Esophagus muscularis mucosa (tissue), 4 donors: Measurements from ENCODE around the gene PTX4. TPM values are rescaled to one million over a fixed set of nuclear protein-coding genes. Genes with fewer than 3 reads are reported as not detected.

Experiments used
- DNase-seq: peaks from one replicate; pipeline ENCODE4 v3.0.0-alpha.2; 2017; ENCODE audit errors: extremely low spot score
- H3K27ac ChIP-seq, 4 donors: fragments of 200-600 bp; sonication (generic); replicated peaks in 1 of 4; 1 replicate in 3 of 4; 2 replicates in 1 of 4; pipeline ENCODE4 v1.5.1; 2016 to 2019; ENCODE audit warnings: mild to moderate bottlenecking in 1 of 4
- H3K27me3 ChIP-seq, 4 donors: fragments of 200-600 bp; sonication (generic); one replicate each; pipeline versions ENCODE4 v1.5.1 to v1.6.0; 2016 to 2019
- H3K36me3 ChIP-seq, 4 donors: fragments of 200-600 bp; sonication (generic); one replicate each; pipeline ENCODE4 v1.5.1; 2016 to 2019
- H3K4me1 ChIP-seq, 4 donors: fragments of 200-600 bp; sonication (generic); one replicate each; pipeline ENCODE4 v1.5.1; 2016 to 2019
- H3K4me3 ChIP-seq, 4 donors: fragments of 200-600 bp; sonication (generic); 1 replicate in 2 of 4; 2 replicates in 2 of 4; pipeline ENCODE4 v1.5.1; 2016 to 2019; ENCODE audit warnings: mild to moderate bottlenecking in 4 of 4, moderate library complexity in 1 of 4
- H3K9me3 ChIP-seq, 4 donors: fragments of 200-600 bp; sonication (generic); 1 replicate in 3 of 4; 2 replicates in 1 of 4; pipeline ENCODE4 v1.5.1; 2016 to 2019
- EP300 ChIP-seq: sonication (generic); formaldehyde crosslinking; IDR thresholded peaks from one replicate; pipeline ENCODE4 v1.6.1; 2017; ENCODE audit warnings: antibody characterized with exemption
- POLR2A ChIP-seq: fragments of 450-650 bp; IDR thresholded peaks from one replicate; pipeline ENCODE4 v1.6.1; 2017; ENCODE audit warnings: antibody characterized with exemption, moderate library complexity, mild to moderate bottlenecking, low read depth
- POLR2AphosphoS5 ChIP-seq, 2 donors: sonication (generic); formaldehyde crosslinking; IDR thresholded peaks; one replicate each; pipeline ENCODE4 v1.6.1; 2017; ENCODE audit warnings: antibody characterized with exemption in 2 of 2
- WGBS: methylation state at CpG from one replicate; pipeline ENCODE4 v1.1.5; 2018; 5-methylcytosine and 5-hydroxymethylcytosine counted together
- intact Hi-C: fragments of 100-400 bp; cut with DNase I; formaldehyde crosslinking; loops from one replicate; pipeline ENCODE4 v1.15.1; 2023
- total RNA-seq, 4 donors: library from RNA; depleted of rRNA; stranded (reverse); fragments of >200 nt; gene quantifications; one replicate each; pipeline versions ENCODE4 v1.1.0 to v1.2.1, GENCODE V29; 2016
- TF ChIP-seq, protein P1 (sequence below), 3 experiments: fragments of 200-600 bp in 2 of 3; fragments of 450-650 bp in 1 of 3; sonication (generic) in 2 of 3; IDR thresholded peaks; one replicate each; pipeline ENCODE4 v1.5.1; 2017 to 2019; ENCODE audit warnings: antibody characterized with exemption in 3 of 3, mild to moderate bottlenecking in 2 of 3, moderate library complexity in 1 of 3

PTX4 gene
- total RNA-seq, 4 donors from 2014 or later = 0.39 to 0.75 (median 0.66) TPM; not detected in 1

DNA sequence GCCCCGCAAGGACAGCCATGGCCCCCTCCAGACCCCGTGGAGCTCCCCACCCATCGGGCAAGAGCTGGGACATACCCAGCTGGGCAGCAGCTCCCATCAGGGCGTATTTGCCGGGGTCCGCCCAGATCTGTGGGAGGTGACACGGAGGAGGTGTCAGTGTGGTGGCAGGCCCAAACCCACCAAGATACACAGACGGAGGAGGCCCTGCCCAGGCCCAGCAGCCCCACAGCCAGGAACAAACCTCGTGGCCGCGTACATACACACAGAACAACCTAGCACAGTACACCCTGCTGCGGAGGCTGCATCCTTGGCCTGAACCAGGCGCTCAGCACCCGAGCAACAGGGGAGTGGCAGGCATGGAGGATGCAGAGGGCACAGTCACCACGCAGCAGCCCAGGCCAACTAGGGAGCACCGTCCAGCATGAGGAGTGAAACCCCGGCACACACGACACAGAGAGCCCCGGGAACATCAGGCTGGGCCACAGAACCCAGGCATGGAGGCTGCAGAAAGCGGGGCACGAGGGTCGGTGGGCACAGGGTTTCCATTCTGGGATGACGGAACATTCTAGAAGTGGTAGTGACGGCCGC is 39.4 kb downstream of the PTX4 start:
- no peak for DNase-seq
- H3K4me3 ChIP-seq = no peak overlapping the region
- H3K36me3 ChIP-seq = peaks cover 45 to 95% (median 92%) of the 10 kb centered on the region in 4 donors
- TF ChIP-seq POLR2AphosphoS5 (IDR thresholded peaks at IDR 0.05) (no peak), POLR2A (no peak), EP300 (no peak)
- TF ChIP-seq, protein P1, sequence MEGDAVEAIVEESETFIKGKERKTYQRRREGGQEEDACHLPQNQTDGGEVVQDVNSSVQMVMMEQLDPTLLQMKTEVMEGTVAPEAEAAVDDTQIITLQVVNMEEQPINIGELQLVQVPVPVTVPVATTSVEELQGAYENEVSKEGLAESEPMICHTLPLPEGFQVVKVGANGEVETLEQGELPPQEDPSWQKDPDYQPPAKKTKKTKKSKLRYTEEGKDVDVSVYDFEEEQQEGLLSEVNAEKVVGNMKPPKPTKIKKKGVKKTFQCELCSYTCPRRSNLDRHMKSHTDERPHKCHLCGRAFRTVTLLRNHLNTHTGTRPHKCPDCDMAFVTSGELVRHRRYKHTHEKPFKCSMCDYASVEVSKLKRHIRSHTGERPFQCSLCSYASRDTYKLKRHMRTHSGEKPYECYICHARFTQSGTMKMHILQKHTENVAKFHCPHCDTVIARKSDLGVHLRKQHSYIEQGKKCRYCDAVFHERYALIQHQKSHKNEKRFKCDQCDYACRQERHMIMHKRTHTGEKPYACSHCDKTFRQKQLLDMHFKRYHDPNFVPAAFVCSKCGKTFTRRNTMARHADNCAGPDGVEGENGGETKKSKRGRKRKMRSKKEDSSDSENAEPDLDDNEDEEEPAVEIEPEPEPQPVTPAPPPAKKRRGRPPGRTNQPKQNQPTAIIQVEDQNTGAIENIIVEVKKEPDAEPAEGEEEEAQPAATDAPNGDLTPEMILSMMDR (IDR thresholded peaks at IDR 0.05) = no peak
- WGBS = 86% methylated on average over 17 of the region's 25 CpGs
- no peaks in the 10 kb centered on the region for H3K4me1 ChIP-seq
- H3K27me3 ChIP-seq = no peaks in the 10 kb centered on the region
- intact Hi-C loops = no loop called here
- no peaks in the 10 kb centered on the region for H3K9me3 ChIP-seq
- no peak overlapping the region for H3K27ac ChIP-seq

- H3K27me3 ChIP-seq = no peaks in the 10 kb centered on the region
- intact Hi-C loops = no loop called here
- no peaks in the 10 kb centered on the region for H3K4me1 ChIP-seq
- H3K9me3 ChIP-seq = no peaks in the 10 kb centered on the region
- H3K36me3 ChIP-seq = peaks cover 38 to 89% (median 86%) of the 10 kb centered on the region in 4 donors
- WGBS = 98% methylated on average over 11 of the region's 30 CpGs
- DNase-seq = no peak
- no peak overlapping the region for H3K27ac ChIP-seq
- H3K4me3 ChIP-seq = no peak overlapping the region
- TF ChIP-seq, protein P1 (IDR thresholded peaks at IDR 0.05) = no peak
- TF ChIP-seq POLR2AphosphoS5 (IDR thresholded peaks at IDR 0.05) = no peak
These were observed 40.1 kb downstream of the PTX4 start for GRCh38 chr16:1448536-1449116.

DNA sequence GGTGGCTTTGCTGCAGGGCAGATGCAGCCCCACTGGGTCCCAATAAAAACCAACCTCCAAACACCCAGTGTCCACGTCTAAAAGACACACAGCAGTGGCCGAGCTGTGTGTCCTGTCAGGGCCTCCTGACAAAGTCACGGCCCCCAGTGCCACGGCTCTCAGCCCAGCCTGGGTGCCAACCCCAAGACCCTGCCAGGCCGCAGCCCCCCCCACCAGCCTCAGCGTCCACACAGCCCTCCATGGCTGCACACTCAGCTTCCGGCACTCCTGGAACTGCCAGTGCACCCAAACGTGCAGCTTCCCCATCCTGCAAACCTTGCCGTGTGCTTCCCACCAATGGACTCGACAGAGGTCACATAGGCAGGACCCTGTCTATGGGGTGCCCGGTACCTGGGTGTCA is 40.8 kb downstream of the PTX4 start:
- intact Hi-C loops = no loop called here
- peaks cover 31 to 82% (median 79%) of the 10 kb centered on the region in 4 donors for H3K36me3 ChIP-seq
- no peaks in the 10 kb centered on the region for H3K9me3 ChIP-seq
- H3K27me3 ChIP-seq = no peaks in the 10 kb centered on the region
- no peak overlapping the region for H3K4me3 ChIP-seq
- 93% methylated on average over 11 of the region's 11 CpGs for WGBS
- no peak overlapping the region for H3K27ac ChIP-seq
- DNase-seq = no peak
- no peaks in the 10 kb centered on the region for H3K4me1 ChIP-seq
- TF ChIP-seq POLR2A = no peak
- TF ChIP-seq, protein P1 (IDR thresholded peaks at IDR 0.05) = no peak
- no peak for TF ChIP-seq POLR2AphosphoS5 (IDR thresholded peaks at IDR 0.05)
- no peak for TF ChIP-seq EP300

DNA sequence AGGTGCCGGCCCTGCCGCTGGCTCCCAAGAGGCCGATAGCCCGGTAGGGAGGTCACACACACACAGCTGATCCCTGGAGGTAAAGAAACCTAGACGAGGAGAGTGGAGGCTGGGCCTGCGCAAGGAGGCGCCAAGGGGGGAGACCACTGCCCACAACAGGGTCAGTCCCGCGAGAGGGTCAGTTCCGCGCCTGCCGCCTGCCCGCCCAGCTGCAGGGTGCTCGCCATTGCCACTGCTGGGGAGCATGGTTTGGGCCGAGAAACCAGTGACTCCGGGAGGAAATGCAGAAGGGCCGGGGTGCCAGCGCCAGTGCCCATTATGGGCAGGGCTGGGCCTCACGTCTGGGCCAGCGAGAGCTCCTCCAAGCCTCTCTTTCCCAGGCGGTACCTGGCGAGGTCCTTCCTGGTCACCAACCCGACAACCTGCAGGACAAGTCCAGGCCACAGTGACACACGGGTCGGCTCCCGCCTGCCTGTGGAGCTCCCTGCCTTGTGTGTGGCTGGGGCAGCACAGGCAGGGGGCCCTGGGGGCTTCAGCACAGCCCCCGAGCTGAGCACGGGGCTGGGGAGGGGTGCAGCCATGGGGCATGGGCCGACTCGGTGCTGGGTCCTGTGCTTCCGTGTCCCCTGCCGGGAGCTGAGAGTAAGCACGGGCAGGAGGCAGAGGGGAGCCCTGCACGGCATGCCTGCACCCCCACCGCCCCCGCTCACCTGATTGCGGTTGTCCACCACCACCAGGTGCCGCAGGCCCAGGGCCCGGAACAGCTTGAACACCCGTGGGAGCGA is 42.3 kb downstream of the PTX4 start:
- WGBS = 92% methylated on average over 24 of the region's 41 CpGs
- peaks cover 20 to 67% (median 64%) of the 10 kb centered on the region in 4 donors for H3K36me3 ChIP-seq
- no peak for DNase-seq
- no peaks in the 10 kb centered on the region for H3K4me1 ChIP-seq
- intact Hi-C loops = no loop called here
- no peaks in the 10 kb centered on the region for H3K27me3 ChIP-seq
- H3K27ac ChIP-seq = no peak overlapping the region
- H3K4me3 ChIP-seq = no peak overlapping the region
- TF ChIP-seq, protein P1 (IDR thresholded peaks at IDR 0.05) = no peak
- TF ChIP-seq POLR2A (no peak), POLR2AphosphoS5 (IDR thresholded peaks at IDR 0.05) (no peak), EP300 (no peak)
- H3K9me3 ChIP-seq = no peaks in the 10 kb centered on the region
